Retinal pigment epithelial cell (primary cell): ENCODE data around the gene PTPRD.

Experiments
- DNase-seq: peaks from one replicate; pipeline ENCODE4 v3.0.0-alpha.2; 2010; ENCODE audit warnings: low read depth
- H3K4me3 ChIP-seq: 2 replicates; pipeline ENCODE4 v1.5.1; 2011; ENCODE audit warnings: mild to moderate bottlenecking, low read length, control low read depth, moderate library complexity
- TF ChIP-seq, protein P1 (sequence below): conservative IDR thresholded peaks from 2 replicates; pipeline ENCODE4 v1.5.1; 2011; ENCODE audit warnings: low read depth, low read length, control low read depth, inconsistent platforms

The PTPRD gene

DNA sequence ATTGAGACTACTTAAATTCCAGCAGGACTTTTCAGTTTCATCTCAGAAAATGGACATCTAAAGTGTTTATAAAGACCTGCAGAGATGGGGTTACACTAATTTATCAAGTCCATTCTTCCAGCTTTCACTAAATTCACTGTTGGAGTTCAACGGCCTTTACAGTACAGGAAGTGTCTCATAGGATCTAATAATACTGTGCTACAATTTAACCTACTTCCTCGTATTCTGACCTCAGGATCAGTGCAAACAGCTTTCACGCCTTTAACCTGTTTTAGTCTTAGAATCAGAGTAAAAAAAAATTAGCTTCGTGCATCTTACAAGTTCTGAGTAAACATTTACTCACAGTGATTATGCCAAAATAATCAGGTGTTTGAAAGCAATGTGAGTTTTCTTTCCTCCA is 2180.6 kb downstream of the PTPRD start:
- TF ChIP-seq, protein P1, sequence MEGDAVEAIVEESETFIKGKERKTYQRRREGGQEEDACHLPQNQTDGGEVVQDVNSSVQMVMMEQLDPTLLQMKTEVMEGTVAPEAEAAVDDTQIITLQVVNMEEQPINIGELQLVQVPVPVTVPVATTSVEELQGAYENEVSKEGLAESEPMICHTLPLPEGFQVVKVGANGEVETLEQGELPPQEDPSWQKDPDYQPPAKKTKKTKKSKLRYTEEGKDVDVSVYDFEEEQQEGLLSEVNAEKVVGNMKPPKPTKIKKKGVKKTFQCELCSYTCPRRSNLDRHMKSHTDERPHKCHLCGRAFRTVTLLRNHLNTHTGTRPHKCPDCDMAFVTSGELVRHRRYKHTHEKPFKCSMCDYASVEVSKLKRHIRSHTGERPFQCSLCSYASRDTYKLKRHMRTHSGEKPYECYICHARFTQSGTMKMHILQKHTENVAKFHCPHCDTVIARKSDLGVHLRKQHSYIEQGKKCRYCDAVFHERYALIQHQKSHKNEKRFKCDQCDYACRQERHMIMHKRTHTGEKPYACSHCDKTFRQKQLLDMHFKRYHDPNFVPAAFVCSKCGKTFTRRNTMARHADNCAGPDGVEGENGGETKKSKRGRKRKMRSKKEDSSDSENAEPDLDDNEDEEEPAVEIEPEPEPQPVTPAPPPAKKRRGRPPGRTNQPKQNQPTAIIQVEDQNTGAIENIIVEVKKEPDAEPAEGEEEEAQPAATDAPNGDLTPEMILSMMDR = no peak
- H3K4me3 ChIP-seq = no peak overlapping the region
- DNase-seq = no peak

GRCh38 chr9:8431505-8431904 is 2181.3 kb downstream of the PTPRD start:
- no peak for DNase-seq
- TF ChIP-seq, protein P1 = no peak
- no peak overlapping the region for H3K4me3 ChIP-seq

DNA sequence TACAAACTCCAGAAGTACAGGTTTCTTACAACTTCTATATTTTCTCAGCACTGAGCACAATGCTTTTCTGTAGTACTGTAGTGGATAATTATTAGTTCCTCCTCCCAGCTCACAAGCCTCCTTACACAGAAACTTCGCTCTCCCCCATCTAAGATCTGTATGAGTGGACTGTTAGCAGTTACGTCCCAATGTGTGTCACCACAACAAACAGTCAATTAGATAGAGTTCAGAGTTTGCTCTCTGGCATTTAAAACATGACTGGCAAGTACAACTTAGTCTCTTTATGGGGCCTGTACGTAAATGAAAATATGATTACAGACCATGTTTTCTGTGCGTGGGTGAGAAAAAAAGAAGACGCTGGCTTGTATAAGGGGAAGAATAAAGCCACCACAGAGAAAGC is 2181.9 kb downstream of the PTPRD start:
- no peak overlapping the region for H3K4me3 ChIP-seq
- TF ChIP-seq, protein P1 = no peak
- no peak for DNase-seq

DNA sequence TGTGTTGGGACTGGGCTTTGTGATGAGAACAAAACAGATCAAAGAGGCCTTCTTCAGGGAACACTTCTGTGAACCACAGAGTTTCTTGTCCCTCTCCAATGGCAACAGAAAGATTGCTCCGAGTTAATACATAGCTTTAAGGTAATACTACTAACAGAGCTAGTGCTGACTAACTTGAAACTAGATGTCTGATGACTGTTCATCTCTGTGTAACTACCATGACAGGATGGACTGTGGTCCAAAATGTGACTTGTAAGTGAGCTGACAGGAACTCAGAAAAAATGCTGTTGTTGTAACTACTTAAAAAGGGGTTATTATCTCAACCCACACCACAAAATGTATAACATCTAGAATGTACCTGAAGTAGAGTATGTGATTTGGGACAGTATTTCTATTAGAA is 2183.0 kb downstream of the PTPRD start:
- TF ChIP-seq, protein P1 = no peak
- DNase-seq = no peak
- H3K4me3 ChIP-seq = no peak overlapping the region

GRCh38 chr9:8429157-8429556 is 2183.6 kb downstream of the PTPRD start:
- no peak overlapping the region for H3K4me3 ChIP-seq
- DNase-seq = no peak
- TF ChIP-seq, protein P1 = no peak

- TF ChIP-seq, protein P1 = no peak
- no peak for DNase-seq
- H3K4me3 ChIP-seq = no peak overlapping the region
Observed at GRCh38 chr9:8428389-8428788, 2184.4 kb downstream of the PTPRD start.

DNA sequence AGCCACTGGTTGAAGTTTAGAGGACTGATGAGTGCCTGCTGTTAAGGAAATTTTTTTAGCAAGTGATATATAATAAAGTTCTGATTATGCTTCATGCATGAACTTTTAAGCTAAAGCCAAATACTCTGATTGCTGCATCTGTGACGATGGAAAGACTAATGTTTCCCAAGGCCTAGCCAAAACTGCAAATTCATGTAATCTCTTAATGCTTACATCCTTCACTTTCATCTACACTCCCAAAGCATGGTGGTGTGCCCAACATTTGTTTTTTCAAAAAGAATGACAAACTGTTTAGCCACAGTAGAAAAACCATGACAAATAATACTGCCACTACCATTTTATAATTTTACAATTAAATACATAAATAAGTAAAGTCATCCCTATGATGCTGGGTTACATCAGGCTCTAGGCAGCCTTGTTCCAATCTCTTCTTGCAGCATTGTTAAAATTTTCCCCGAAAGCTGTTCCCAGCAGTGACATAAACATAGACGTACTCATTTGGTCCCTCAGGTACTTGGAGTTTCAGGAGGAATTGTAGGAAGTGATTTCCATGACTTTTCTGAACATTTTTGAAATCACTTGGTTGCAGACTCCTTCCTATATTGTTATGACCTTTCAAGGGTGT is 2187.9 kb downstream of the PTPRD start:
- H3K4me3 ChIP-seq = no peak overlapping the region
- no peak for DNase-seq

More for the DNA sequence above, 2187.9 kb downstream of the PTPRD start:
- TF ChIP-seq, protein P1 = no peak
